Esophagus squamous epithelium (tissue), 5 donors: ENCODE data around the gene ATP8B4. TPM values are rescaled to one million over a fixed set of nuclear protein-coding genes. Genes with fewer than 3 reads are reported as not detected.
A peak's percentile ranks its signal among the peaks of the same experiment; 100 is the strongest.

Source experiments
- DNase-seq: peaks from one replicate; lab custom pipeline; 2025; lab: John Stamatoyannopoulos, UW
- H3K27ac ChIP-seq, 4 donors: fragments of 200-600 bp; sonication (generic); one replicate each; pipeline ENCODE4 v1.5.1; 2016 to 2019; ENCODE audit warnings: mild to moderate bottlenecking in 1 of 4
- H3K27me3 ChIP-seq, 4 donors: fragments of 200-600 bp; sonication (generic); 1 replicate in 3 of 4; 2 replicates in 1 of 4; pipeline versions ENCODE4 v1.5.1 to v1.6.0; 2017 to 2021; ENCODE audit warnings: antibody characterized with exemption in 1 of 4
- H3K36me3 ChIP-seq, 3 donors: fragments of 200-600 bp; sonication (generic); one replicate each; pipeline ENCODE4 v1.5.1; 2016 to 2019
- H3K4me1 ChIP-seq, 3 donors: fragments of 200-600 bp; sonication (generic); one replicate each; pipeline ENCODE4 v1.5.1; 2017 to 2019
- H3K4me3 ChIP-seq, 4 donors: fragments of 200-600 bp; sonication (generic); 1 replicate in 3 of 4; 2 replicates in 1 of 4; pipeline ENCODE4 v1.5.1; 2016 to 2019; ENCODE audit warnings: mild to moderate bottlenecking in 2 of 4, moderate library complexity in 1 of 4
- H3K9me3 ChIP-seq, 3 donors: fragments of 200-600 bp; sonication (generic); one replicate each; pipeline ENCODE4 v1.5.1; 2016 to 2019
- CTCF ChIP-seq, 6 experiments: fragments of 450-650 bp in 4 of 6; fragments of 200-600 bp in 2 of 6; sonication (generic) in 2 of 6; IDR thresholded peaks; one replicate each; pipeline ENCODE4 v1.5.1; 2016 to 2019; ENCODE audit warnings: antibody characterized with exemption in 6 of 6, mild to moderate bottlenecking in 4 of 6, moderate library complexity in 4 of 6
- POLR2A ChIP-seq, 4 donors: fragments of 450-650 bp; IDR thresholded peaks; one replicate each; pipeline ENCODE4 v1.6.1; 2017; ENCODE audit warnings: antibody characterized with exemption in 4 of 4, mild to moderate bottlenecking in 4 of 4, moderate library complexity in 3 of 4
- WGBS, 2 donors: methylation state at CpG; one replicate each; pipeline ENCODE4 v1.1.5; 2018; 5-methylcytosine and 5-hydroxymethylcytosine counted together
- intact Hi-C: fragments of 100-400 bp; cut with DNase I; formaldehyde crosslinking; loops from one replicate; pipeline ENCODE4 v1.15.0; 2022
- total RNA-seq, 4 donors: library from RNA; depleted of rRNA; stranded (reverse); fragments of >200 nt; gene quantifications; one replicate each; pipeline ENCODE4 v1.1.0, GENCODE V29; 2016
- donor health status: DM: yes; HTN: yes; CAD: no.

ATP8B4 gene
- total RNA-seq, 4 donors from 2014 or later, result 0.97 to 6.7 (median 2.9) TPM

- intact Hi-C loops, result no loop called here
- Histone ChIP-seq H3K27ac (peak overlapping the region in 3 of 4 donors; percentile 54 to 69 (median 66)), H3K36me3 (no peaks in the 10 kb centered on the region), H3K4me1 (peaks cover 0 to 11% (median 4%) of the 10 kb centered on the region in 3 donors), H3K4me3 (no peak overlapping the region), H3K27me3 (no peaks in the 10 kb centered on the region), H3K9me3 (no peaks in the 10 kb centered on the region)
- TF ChIP-seq CTCF (IDR thresholded peaks at IDR 0.05), result no peak
- 24 to 38% methylated on average over 2 of the region's 2 CpGs for WGBS, 2 donors
- DNase-seq, result no peak
Observed at GRCh38 chr15:49848282-49848724, 270.7 kb downstream of the ATP8B4 start.

- intact Hi-C loops, result no loop called here
- no peaks in the 10 kb centered on the region for H3K27me3 ChIP-seq
- TF ChIP-seq CTCF (IDR thresholded peaks at IDR 0.05) (no peak), POLR2A (IDR thresholded peaks at IDR 0.05) (no peak)
- no peak for DNase-seq
- WGBS, 2 donors, result 67 to 70% methylated on average over 4 to 5 of the region's 5 CpGs
- no peak overlapping the region for H3K4me3 ChIP-seq
- peaks cover 0 to 11% (median 4%) of the 10 kb centered on the region in 3 donors for H3K4me1 ChIP-seq
- H3K9me3 ChIP-seq, result no peaks in the 10 kb centered on the region
- H3K36me3 ChIP-seq, result no peaks in the 10 kb centered on the region
- H3K27ac ChIP-seq, result peak overlapping the region in 3 of 4 donors; percentile 54 to 69 (median 66)
Observed at GRCh38 chr15:49847423-49848281, 271.4 kb downstream of the ATP8B4 start.

- H3K36me3 ChIP-seq, result no peaks in the 10 kb centered on the region
- DNase-seq, result no peak
- intact Hi-C loops, result no loop called here
- no peak overlapping the region for H3K27ac ChIP-seq
- H3K9me3 ChIP-seq, result peaks cover 0 to 7% (median 0%) of the 10 kb centered on the region in 3 donors
- H3K27me3 ChIP-seq, result no peaks in the 10 kb centered on the region
- H3K4me3 ChIP-seq, result no peak overlapping the region
- TF ChIP-seq CTCF (IDR thresholded peaks at IDR 0.05), result no peak
- no peak for TF ChIP-seq POLR2A (IDR thresholded peaks at IDR 0.05)
- WGBS, 2 donors, result 60 to 71% methylated on average over 7 of the region's 7 CpGs
- peaks cover 0 to 11% (median 4%) of the 10 kb centered on the region in 3 donors for H3K4me1 ChIP-seq
Observed at GRCh38 chr15:49844390-49844789, 274.6 kb downstream of the ATP8B4 start.

GRCh38 chr15:49843725-49844124, 275.3 kb downstream of the ATP8B4 start:
- Histone ChIP-seq H3K4me3 (no peak overlapping the region), H3K27ac (no peak overlapping the region), H3K27me3 (no peaks in the 10 kb centered on the region), H3K4me1 (peaks cover 0 to 8% (median 4%) of the 10 kb centered on the region in 3 donors), H3K36me3 (no peaks in the 10 kb centered on the region), H3K9me3 (peaks cover 0 to 14% (median 5%) of the 10 kb centered on the region in 3 donors)
- intact Hi-C loops, result no loop called here
- WGBS, 2 donors, result 80 to 96% methylated on average over 5 of the region's 5 CpGs
- no peak for DNase-seq
- TF ChIP-seq CTCF (IDR thresholded peaks at IDR 0.05), result no peak
- TF ChIP-seq POLR2A (IDR thresholded peaks at IDR 0.05), result no peak

GRCh38 chr15:49842031-49842730, 276.9 kb downstream of the ATP8B4 start:
- Histone ChIP-seq H3K4me3 (no peak overlapping the region), H3K4me1 (no peaks in the 10 kb centered on the region), H3K36me3 (no peaks in the 10 kb centered on the region), H3K9me3 (peaks cover 0 to 19% (median 6%) of the 10 kb centered on the region in 3 donors), H3K27me3 (no peaks in the 10 kb centered on the region), H3K27ac (no peak overlapping the region)
- intact Hi-C loops, result no loop called here
- TF ChIP-seq CTCF (IDR thresholded peaks at IDR 0.05) (no peak), POLR2A (IDR thresholded peaks at IDR 0.05) (no peak)
- 67 to 93% methylated on average over 4 of the region's 4 CpGs for WGBS, 2 donors
- no peak for DNase-seq
